Measurements from ENCODE around the gene FBXO11.

The FBXO11 gene

GRCh38 chr2:47767497-47767844, 138.8 kb downstream of the FBXO11 start:
- no peak for TF ChIP-seq CTCF (IDR thresholded peaks at IDR 0.05; ENCODE audit: low read depth, low read length, missing control alignments)
- H3K4me3 ChIP-seq (replicated peaks; ENCODE audit: low read depth, low read length): no peak overlapping the region
- DNase-seq (ENCODE audit: extremely low read depth, low read depth): no peak

GRCh38 chr2:47751856-47752414, 154.4 kb downstream of the FBXO11 start:
- no peak for TF ChIP-seq CTCF (IDR thresholded peaks at IDR 0.05; ENCODE audit: low read depth, low read length, missing control alignments)
- DNase-seq (ENCODE audit: extremely low read depth, low read depth): no peak
- H3K4me3 ChIP-seq (replicated peaks; ENCODE audit: low read depth, low read length): no peak overlapping the region

DNA sequence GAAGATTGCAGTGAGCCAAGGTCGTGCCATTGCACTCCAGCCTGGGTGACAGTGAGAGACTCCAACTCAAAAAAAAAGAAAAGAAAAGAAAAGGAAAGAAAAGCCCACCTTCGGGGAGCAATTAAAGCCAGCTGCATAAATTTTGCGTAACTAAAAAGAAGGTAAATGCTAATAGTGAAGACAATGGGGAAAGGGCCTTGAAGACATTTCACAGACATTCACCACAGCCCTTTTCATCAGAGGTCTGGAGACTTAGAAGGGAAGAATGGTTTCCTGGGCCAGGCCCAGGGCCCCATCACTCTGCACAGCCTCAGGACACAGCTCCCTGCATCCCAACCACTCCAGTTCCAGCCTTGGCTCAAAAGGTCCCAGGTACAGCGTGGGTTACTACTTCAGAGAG, 158.4 kb downstream of the FBXO11 start:
- no peak overlapping the region for H3K4me3 ChIP-seq (replicated peaks; ENCODE audit: low read depth, low read length)
- DNase-seq (ENCODE audit: extremely low read depth, low read depth): no peak
- TF ChIP-seq CTCF (IDR thresholded peaks at IDR 0.05; ENCODE audit: low read depth, low read length, missing control alignments): no peak

DNA sequence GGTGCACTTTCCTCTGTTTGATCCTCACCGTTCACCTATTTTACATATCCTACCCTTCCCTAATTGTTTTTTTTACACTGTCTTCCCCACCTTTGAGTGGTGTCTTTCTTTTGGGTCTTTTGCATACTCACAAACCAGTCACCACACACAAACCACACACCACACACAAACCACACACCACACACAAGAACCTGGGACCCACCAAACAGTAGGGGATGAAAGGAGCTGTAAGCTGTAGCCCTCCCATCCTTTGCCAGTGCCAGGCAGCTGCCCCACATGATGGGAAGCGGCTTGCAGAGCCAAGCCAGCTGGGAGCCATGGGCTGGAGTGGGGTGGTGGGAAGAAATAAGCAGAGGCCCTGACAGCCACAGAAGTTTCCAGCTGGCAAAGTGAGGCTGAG, 162.2 kb downstream of the FBXO11 start:
- TF ChIP-seq CTCF (IDR thresholded peaks at IDR 0.05; ENCODE audit: low read depth, low read length, missing control alignments): no peak
- H3K4me3 ChIP-seq (replicated peaks; ENCODE audit: low read depth, low read length): no peak overlapping the region
- DNase-seq (ENCODE audit: extremely low read depth, low read depth): no peak

GRCh38 chr2:47741637-47742036, 164.7 kb downstream of the FBXO11 start:
- no peak for DNase-seq (ENCODE audit: extremely low read depth, low read depth)
- H3K4me3 ChIP-seq (replicated peaks; ENCODE audit: low read depth, low read length): no peak overlapping the region
- TF ChIP-seq CTCF (IDR thresholded peaks at IDR 0.05; ENCODE audit: low read depth, low read length, missing control alignments): no peak

- DNase-seq (ENCODE audit: extremely low read depth, low read depth): no peak
- TF ChIP-seq CTCF (IDR thresholded peaks at IDR 0.05; ENCODE audit: low read depth, low read length, missing control alignments): no peak
- no peak overlapping the region for H3K4me3 ChIP-seq (replicated peaks; ENCODE audit: low read depth, low read length)
Observed at GRCh38 chr2:47741101-47741500, 165.2 kb downstream of the FBXO11 start.
